OCI-LY7 (cell line): ENCODE results near the gene RNF130. TPM values are rescaled to one million over a fixed set of nuclear protein-coding genes. Genes with fewer than 3 reads are reported as not detected.

Experiments
- BruUV-seq: library from RNA; stranded (reverse); fragments of 400-500 nt; replicated peaks from 2 replicates; lab custom pipeline; 2021; lab: Mats Ljungman, UMichigan
- CTCF ChIA-PET: fragments of 300-600 bp; sonication (Branson Sonifier 250); formaldehyde crosslinking; loops from one replicate; lab custom pipeline; 2022; ENCODE audit warnings: antibody characterized with exemption; ENCODE audit not compliant: unreplicated experiment; lab: Charles Lee
- POLR2A ChIA-PET: fragments of 300-600 bp; sonication (Branson Sonifier 250); formaldehyde crosslinking; loops from one replicate; lab custom pipeline; 2022; ENCODE audit warnings: antibody characterized with exemption; lab: Charles Lee
- DNase-seq: peaks from one replicate; pipeline ENCODE4 v3.0.0-alpha.2; 2015; ENCODE audit warnings: low spot score
- H2AFZ ChIP-seq: fragments of 200-600 bp; sonication (generic), shearing (Covaris generic); 2 replicates; pipeline ENCODE4 v1.6.1; 2014; ENCODE audit warnings: mild to moderate bottlenecking, antibody characterized with exemption, low read length, moderate library complexity
- H3K27ac ChIP-seq: fragments of 200-600 bp; sonication (generic); 2 replicates; pipeline ENCODE4 v1.5.1; 2014; ENCODE audit warnings: mixed run types, low read depth, mild to moderate bottlenecking, moderate library complexity, low read length, inconsistent platforms; ENCODE audit not compliant: poor library complexity, severe bottlenecking
- H3K36me3 ChIP-seq: fragments of 200-600 bp; sonication (generic); 2 replicates; pipeline ENCODE4 v1.6.1; 2014; ENCODE audit warnings: mild to moderate bottlenecking, antibody characterized with exemption, low read length, moderate library complexity, mixed read lengths; ENCODE audit not compliant: insufficient read depth
- H3K4me1 ChIP-seq: fragments of 200-600 bp; sonication (generic); 2 replicates; pipeline ENCODE4 v1.5.1; 2014; ENCODE audit warnings: mild to moderate bottlenecking, low read length; ENCODE audit not compliant: insufficient read depth, poor library complexity, severe bottlenecking
- H3K4me2 ChIP-seq: fragments of 200-600 bp; sonication (generic); 2 replicates; pipeline ENCODE4 v1.6.1; 2014; ENCODE audit warnings: mild to moderate bottlenecking, low read length
- H3K4me3 ChIP-seq: fragments of 200-600 bp; sonication (generic); 2 replicates; pipeline ENCODE4 v1.5.1; 2014; ENCODE audit warnings: mild to moderate bottlenecking, low read depth, low read length; ENCODE audit not compliant: poor library complexity, severe bottlenecking
- H3K79me2 ChIP-seq: fragments of 200-600 bp; sonication (generic); 2 replicates; pipeline ENCODE4 v1.6.1; 2016; ENCODE audit warnings: low read depth, mild to moderate bottlenecking, low read length, moderate library complexity, mixed read lengths; ENCODE audit not compliant: insufficient read depth
- H3K9me2 ChIP-seq: fragments of 200-600 bp; sonication (generic); 2 replicates; pipeline ENCODE4 v1.6.1; 2016; ENCODE audit warnings: mild to moderate bottlenecking, low read length, mixed read lengths; ENCODE audit not compliant: insufficient read depth
- H3K9me3 ChIP-seq: fragments of 200-600 bp; sonication (generic); 2 replicates; pipeline ENCODE4 v1.6.1; 2014; ENCODE audit warnings: mild to moderate bottlenecking, mixed run types, low read length, mixed read lengths
- H4K20me1 ChIP-seq: fragments of 200-600 bp; sonication (generic); 2 replicates; pipeline ENCODE4 v1.6.1; 2014; ENCODE audit warnings: mild to moderate bottlenecking, antibody characterized with exemption, low read length, moderate library complexity, mixed read lengths; ENCODE audit not compliant: insufficient read depth
- CTCF ChIP-seq: fragments of 200-600 bp; sonication (generic); conservative IDR thresholded peaks from 2 replicates; pipeline ENCODE4 v1.5.1; 2014; ENCODE audit warnings: mild to moderate bottlenecking, antibody characterized with exemption, low read length, moderate library complexity, mixed read lengths
- EZH2phosphoT487 ChIP-seq: fragments of 200-600 bp; sonication (generic); IDR thresholded peaks from 2 replicates; pipeline ENCODE4 v1.6.1; 2018; ENCODE audit warnings: low read depth, borderline replicate concordance, mild to moderate bottlenecking, mixed run types, antibody characterized with exemption, low read length, moderate library complexity, mixed read lengths
- intact Hi-C: fragments of 100-400 bp; cut with micrococcal nuclease; formaldehyde crosslinking; loops from one replicate; pipeline ENCODE4 v1.10.0; 2022; ENCODE audit not compliant: unreplicated experiment
- total RNA-seq, 2 experiments: library from RNA; depleted of rRNA in 1 of 2; stranded (reverse); fragments of >200 nt in 1 of 2; shearing (Covaris generic) in 1 of 2; gene quantifications; 2 replicates each; pipeline ENCODE4 v1.2.3, GENCODE V29; 2014 to 2022

The RNF130 gene
- total RNA-seq, 2 experiments from 2014 or later: 0.16 TPM; not detected in 1

GRCh38 chr5:180003127-180003526 is 68.4 kb downstream of the RNF130 start:
- H3K9me2 ChIP-seq: no peaks in the 10 kb centered on the region
- no peak overlapping the region for H2AFZ ChIP-seq
- H3K36me3 ChIP-seq: no peaks in the 10 kb centered on the region
- intact Hi-C loops: no loop called here
- H3K27ac ChIP-seq: no peak overlapping the region
- TF ChIP-seq EZH2phosphoT487 (no peak), CTCF (no peak)
- no TSS peak for BruUV-seq
- no peak for DNase-seq
- H4K20me1 ChIP-seq: no peaks in the 10 kb centered on the region
- H3K79me2 ChIP-seq: no peaks in the 10 kb centered on the region
- H3K4me3 ChIP-seq: no peak overlapping the region
- H3K4me2 ChIP-seq: no peak overlapping the region
- ChIA-PET POLR2A (interaction anchor here (0.6 kb wide), 1 partner anchor 83 kb away, joined by 4 read pairs; no protein-coding TSS in a partner anchor), CTCF (no interaction called here)
- H3K9me3 ChIP-seq: no peaks in the 10 kb centered on the region
- H3K4me1 ChIP-seq: no peaks in the 10 kb centered on the region

GRCh38 chr5:180001742-180002141 is 69.8 kb downstream of the RNF130 start:
- CTCF ChIA-PET: no interaction called here
- intact Hi-C loops: no loop called here
- H3K79me2 ChIP-seq: no peaks in the 10 kb centered on the region
- no peak for DNase-seq
- H3K36me3 ChIP-seq: no peaks in the 10 kb centered on the region
- TF ChIP-seq EZH2phosphoT487: no peak
- TF ChIP-seq CTCF: no peak
- BruUV-seq: no TSS peak
- no peak overlapping the region for H3K27ac ChIP-seq
- H4K20me1 ChIP-seq: no peaks in the 10 kb centered on the region
- no peaks in the 10 kb centered on the region for H3K4me1 ChIP-seq
- no peak overlapping the region for H3K4me2 ChIP-seq
- no peaks in the 10 kb centered on the region for H3K9me2 ChIP-seq
- POLR2A ChIA-PET: no interaction called here
- H3K4me3 ChIP-seq: no peak overlapping the region
- no peak overlapping the region for H2AFZ ChIP-seq
- H3K9me3 ChIP-seq: no peaks in the 10 kb centered on the region

GRCh38 chr5:180001136-180001535 is 70.4 kb downstream of the RNF130 start:
- intact Hi-C loops: no loop called here
- H3K27ac ChIP-seq: no peak overlapping the region
- no peaks in the 10 kb centered on the region for H4K20me1 ChIP-seq
- TF ChIP-seq CTCF: no peak
- TF ChIP-seq EZH2phosphoT487: no peak
- H3K79me2 ChIP-seq: no peaks in the 10 kb centered on the region
- DNase-seq: no peak
- no peaks in the 10 kb centered on the region for H3K36me3 ChIP-seq
- POLR2A ChIA-PET: no interaction called here
- H3K4me2 ChIP-seq: no peak overlapping the region
- no peaks in the 10 kb centered on the region for H3K4me1 ChIP-seq
- no TSS peak for BruUV-seq
- CTCF ChIA-PET: no interaction called here
- no peaks in the 10 kb centered on the region for H3K9me3 ChIP-seq
- no peaks in the 10 kb centered on the region for H3K9me2 ChIP-seq
- H2AFZ ChIP-seq: no peak overlapping the region
- H3K4me3 ChIP-seq: no peak overlapping the region
